Activated gamma-delta T cell treated with anti-CD3 and anti-CD28 coated beads, Interleukin-2, amount 50 U/mL, for 16 hours (primary cell): ENCODE measurements around the gene PARD3.

Experiments used
- DNase-seq: peaks from one replicate; pipeline ENCODE4 v3.0.0-alpha.2; 2020; ENCODE audit warnings: low read depth

PARD3 gene

GRCh38 chr10:34213805-34214197 lies 601.3 kb downstream of the PARD3 start:
- DNase-seq, result no peak

- no peak for DNase-seq
Observed at GRCh38 chr10:34213193-34213804, 601.8 kb downstream of the PARD3 start.

GRCh38 chr10:34207343-34207742 lies 607.8 kb downstream of the PARD3 start:
- DNase-seq, result no peak

- DNase-seq, result no peak
Observed at GRCh38 chr10:34206935-34207268, 608.2 kb downstream of the PARD3 start.

GRCh38 chr10:34206078-34206934 lies 608.8 kb downstream of the PARD3 start:
- DNase-seq, result no peak

GRCh38 chr10:34205452-34205851 lies 609.6 kb downstream of the PARD3 start:
- DNase-seq, result no peak

- no peak for DNase-seq
Observed at GRCh38 chr10:34203966-34204630, 611.0 kb downstream of the PARD3 start.

GRCh38 chr10:34200355-34200901 lies 614.7 kb downstream of the PARD3 start:
- no peak for DNase-seq

GRCh38 chr10:34198953-34199352 lies 616.1 kb downstream of the PARD3 start:
- no peak for DNase-seq

- no peak for DNase-seq
Observed at GRCh38 chr10:34196058-34196433, 619.0 kb downstream of the PARD3 start.

GRCh38 chr10:34195364-34196057 lies 619.6 kb downstream of the PARD3 start:
- DNase-seq, result no peak

GRCh38 chr10:34193931-34194626 lies 621.0 kb downstream of the PARD3 start:
- DNase-seq, result no peak

GRCh38 chr10:34192646-34193045 lies 622.5 kb downstream of the PARD3 start:
- no peak for DNase-seq

- DNase-seq, result no peak
Observed at GRCh38 chr10:34191406-34191805, 623.7 kb downstream of the PARD3 start.

GRCh38 chr10:34190580-34190979 lies 624.5 kb downstream of the PARD3 start:
- no peak for DNase-seq

GRCh38 chr10:34189830-34190229 lies 625.3 kb downstream of the PARD3 start:
- DNase-seq, result no peak

- no peak for DNase-seq
Observed at GRCh38 chr10:34188221-34188620, 626.9 kb downstream of the PARD3 start.

GRCh38 chr10:34187201-34187600 lies 627.9 kb downstream of the PARD3 start:
- DNase-seq, result no peak

- DNase-seq, result no peak
Observed at GRCh38 chr10:34186745-34187144, 628.4 kb downstream of the PARD3 start.

GRCh38 chr10:34185998-34186397 lies 629.1 kb downstream of the PARD3 start:
- no peak for DNase-seq

- no peak for DNase-seq
Observed at GRCh38 chr10:34184939-34185386, 630.1 kb downstream of the PARD3 start.

- DNase-seq, result no peak
Observed at GRCh38 chr10:34184397-34184796, 630.7 kb downstream of the PARD3 start.
